C4-2B (cell line): ENCODE data around the gene KATNAL1.

ENCODE experiments used
- CTCF ChIP-seq: fragments of 450-650 bp; conservative IDR thresholded peaks from 2 replicates; pipeline ENCODE4 v1.5.1; 2017; ENCODE audit warnings: mild to moderate bottlenecking
- ZFX ChIP-seq: fragments of 450-650 bp; IDR thresholded peaks from 2 replicates; pipeline ENCODE4 v1.6.1; 2017

- TF ChIP-seq CTCF (no peak), ZFX (no peak)
These were observed 151.1 kb downstream of the KATNAL1 start for GRCh38 chr13:30156270-30156669.
